Testis (tissue), 2 donors: Measurements from ENCODE around the gene ADAM23.

Experiments used
- CTCF ChIP-seq, 3 experiments: fragments of 450-650 bp in 2 of 3; fragments of 200-600 bp in 1 of 3; sonication (generic) in 1 of 3; IDR thresholded peaks; one replicate each; pipeline ENCODE4 v1.5.1; 2016 to 2019; ENCODE audit warnings: antibody characterized with exemption in 3 of 3, mild to moderate bottlenecking in 2 of 3, moderate library complexity in 1 of 3
- POLR2A ChIP-seq: fragments of 450-650 bp; IDR thresholded peaks from one replicate; pipeline ENCODE4 v1.6.1; 2017; ENCODE audit warnings: antibody characterized with exemption, mild to moderate bottlenecking, moderate library complexity

DNA sequence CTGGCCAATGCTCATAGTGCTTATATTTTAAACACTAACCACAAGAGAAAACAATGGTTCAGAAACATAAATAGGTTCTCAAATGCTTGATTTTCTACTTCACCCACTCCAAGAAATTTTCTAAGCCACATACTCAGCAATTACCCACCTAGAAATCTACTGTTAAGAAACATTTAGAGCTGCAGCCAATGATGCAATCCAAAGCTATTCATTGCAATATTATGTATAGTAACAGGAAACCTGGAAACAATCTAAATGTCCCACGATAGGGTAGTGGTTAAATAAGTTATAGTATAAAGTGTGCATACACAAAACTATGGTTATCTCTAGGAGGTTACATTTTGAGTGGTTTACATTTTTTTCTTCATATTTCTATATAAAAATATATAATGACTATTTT is 204.7 kb downstream of the ADAM23 start:
- TF ChIP-seq CTCF (IDR thresholded peaks at IDR 0.05), result no peak
- TF ChIP-seq POLR2A, result no peak
